Breast epithelium (tissue), 4 donors: ENCODE results near the gene TWIST1. TPM values are rescaled to one million over a fixed set of nuclear protein-coding genes. Genes with fewer than 3 reads are reported as not detected.

ENCODE experiments used
- DNase-seq, 2 donors: peaks; one replicate each; pipeline ENCODE4 v3.0.0-alpha.2; 2019; ENCODE audit warnings: low spot score in 2 of 2
- H3K27ac ChIP-seq, 2 donors: fragments of 200-600 bp; sonication (generic) in 1 of 2; one replicate each; pipeline ENCODE4 v1.5.1; 2016 to 2019; ENCODE audit warnings: mild to moderate bottlenecking in 1 of 2
- H3K27me3 ChIP-seq, 2 donors: fragments of 200-600 bp; sonication (generic) in 1 of 2; one replicate each; pipeline versions ENCODE4 v1.5.1 to v1.6.0; 2017 to 2019; ENCODE audit warnings: control low read depth in 1 of 2, mild to moderate bottlenecking in 1 of 2
- H3K36me3 ChIP-seq: fragments of 200-600 bp; one replicate; pipeline ENCODE4 v1.5.1; 2019
- H3K4me1 ChIP-seq, 2 donors: fragments of 200-600 bp; sonication (generic); one replicate each; pipeline ENCODE4 v1.5.1; 2016 to 2019; ENCODE audit warnings: control low read depth in 1 of 2
- H3K4me3 ChIP-seq, 3 donors: fragments of 200-600 bp; sonication (generic); 1 replicate in 2 of 3; 2 replicates in 1 of 3; pipeline ENCODE4 v1.5.1; 2016 to 2019; ENCODE audit warnings: mild to moderate bottlenecking in 3 of 3, moderate library complexity in 2 of 3
- H3K9me3 ChIP-seq, 2 donors: fragments of 200-600 bp; sonication (generic) in 1 of 2; one replicate each; pipeline ENCODE4 v1.5.1; 2016 to 2019; ENCODE audit warnings: control low read depth in 1 of 2
- POLR2A ChIP-seq: fragments of 450-650 bp; IDR thresholded peaks from one replicate; pipeline ENCODE4 v1.6.1; 2016; ENCODE audit warnings: antibody characterized with exemption, mild to moderate bottlenecking, moderate library complexity
- POLR2AphosphoS5 ChIP-seq, 3 donors: sonication (generic); formaldehyde crosslinking; IDR thresholded peaks; one replicate each; pipeline ENCODE4 v1.6.1; 2017; ENCODE audit warnings: antibody characterized with exemption in 3 of 3
- intact Hi-C: fragments of 100-400 bp; cut with DNase I; formaldehyde crosslinking; loops from one replicate; pipeline ENCODE4 v1.15.1; 2023; ENCODE audit warnings: low total_unique reads
- total RNA-seq, 3 donors: library from RNA; depleted of rRNA; stranded (reverse); fragments of >200 nt; gene quantifications; one replicate each; pipeline ENCODE4 v1.1.0, GENCODE V29; 2016
- TF ChIP-seq, protein P1 (sequence below), 3 donors: fragments of 450-650 bp; IDR thresholded peaks; one replicate each; pipeline ENCODE4 v1.5.1; 2016 to 2017; ENCODE audit warnings: antibody characterized with exemption in 3 of 3, mild to moderate bottlenecking in 3 of 3, moderate library complexity in 3 of 3

Gene TWIST1
- total RNA-seq, 3 donors from 2014 or later, result 7.2 to 99.5 (median 60.0) TPM

- H3K36me3 ChIP-seq, result no peaks in the 10 kb centered on the region
- no peaks in the 10 kb centered on the region for H3K9me3 ChIP-seq
- TF ChIP-seq POLR2AphosphoS5 (IDR thresholded peaks at IDR 0.05) (no peak), POLR2A (no peak)
- TF ChIP-seq, protein P1, sequence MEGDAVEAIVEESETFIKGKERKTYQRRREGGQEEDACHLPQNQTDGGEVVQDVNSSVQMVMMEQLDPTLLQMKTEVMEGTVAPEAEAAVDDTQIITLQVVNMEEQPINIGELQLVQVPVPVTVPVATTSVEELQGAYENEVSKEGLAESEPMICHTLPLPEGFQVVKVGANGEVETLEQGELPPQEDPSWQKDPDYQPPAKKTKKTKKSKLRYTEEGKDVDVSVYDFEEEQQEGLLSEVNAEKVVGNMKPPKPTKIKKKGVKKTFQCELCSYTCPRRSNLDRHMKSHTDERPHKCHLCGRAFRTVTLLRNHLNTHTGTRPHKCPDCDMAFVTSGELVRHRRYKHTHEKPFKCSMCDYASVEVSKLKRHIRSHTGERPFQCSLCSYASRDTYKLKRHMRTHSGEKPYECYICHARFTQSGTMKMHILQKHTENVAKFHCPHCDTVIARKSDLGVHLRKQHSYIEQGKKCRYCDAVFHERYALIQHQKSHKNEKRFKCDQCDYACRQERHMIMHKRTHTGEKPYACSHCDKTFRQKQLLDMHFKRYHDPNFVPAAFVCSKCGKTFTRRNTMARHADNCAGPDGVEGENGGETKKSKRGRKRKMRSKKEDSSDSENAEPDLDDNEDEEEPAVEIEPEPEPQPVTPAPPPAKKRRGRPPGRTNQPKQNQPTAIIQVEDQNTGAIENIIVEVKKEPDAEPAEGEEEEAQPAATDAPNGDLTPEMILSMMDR (IDR thresholded peaks at IDR 0.05), result no peak
- H3K27ac ChIP-seq, result no peak overlapping the region
- H3K27me3 ChIP-seq, result no peaks in the 10 kb centered on the region
- H3K4me3 ChIP-seq, result no peak overlapping the region
- intact Hi-C loops, result no loop called here
- DNase-seq, result no peak
- H3K4me1 ChIP-seq, result no peaks in the 10 kb centered on the region
These were observed 28.1 kb downstream of the TWIST1 start for GRCh38 chr7:19089378-19089777.

GRCh38 chr7:19080093-19080492, 37.3 kb downstream of the TWIST1 start:
- Histone ChIP-seq H3K9me3 (no peaks in the 10 kb centered on the region), H3K36me3 (no peaks in the 10 kb centered on the region), H3K4me1 (no peaks in the 10 kb centered on the region), H3K27ac (no peak overlapping the region), H3K27me3 (no peaks in the 10 kb centered on the region), H3K4me3 (no peak overlapping the region)
- TF ChIP-seq POLR2A, result no peak
- TF ChIP-seq, protein P1 (IDR thresholded peaks at IDR 0.05), result no peak
- no peak for TF ChIP-seq POLR2AphosphoS5 (IDR thresholded peaks at IDR 0.05)
- DNase-seq, result no peak
- intact Hi-C loops, result no loop called here

DNA sequence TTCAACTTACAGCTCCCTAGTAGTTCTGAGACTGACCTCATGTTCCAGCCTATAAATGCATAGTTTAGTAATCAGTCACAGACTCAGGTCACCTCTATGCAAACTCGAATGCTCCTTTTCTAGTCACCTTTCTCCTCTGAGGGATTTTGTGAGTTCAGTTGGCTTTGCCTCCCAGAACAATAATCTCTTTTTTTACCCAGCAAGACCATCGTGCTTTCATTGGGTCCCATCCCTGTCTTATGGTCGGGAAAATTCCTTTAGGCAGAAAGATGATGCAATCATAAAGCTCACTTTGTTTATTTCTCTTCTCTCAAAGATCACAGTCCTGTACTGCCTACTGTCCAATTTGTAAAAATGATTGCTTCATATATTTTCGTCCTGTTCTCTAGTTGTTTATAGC, 38.4 kb downstream of the TWIST1 start:
- intact Hi-C loops, result no loop called here
- H3K4me1 ChIP-seq, result no peaks in the 10 kb centered on the region
- H3K4me3 ChIP-seq, result no peak overlapping the region
- TF ChIP-seq, protein P1 (IDR thresholded peaks at IDR 0.05), result no peak
- TF ChIP-seq POLR2AphosphoS5 (IDR thresholded peaks at IDR 0.05), result no peak
- no peak for TF ChIP-seq POLR2A
- no peaks in the 10 kb centered on the region for H3K9me3 ChIP-seq
- no peaks in the 10 kb centered on the region for H3K27me3 ChIP-seq
- H3K36me3 ChIP-seq, result no peaks in the 10 kb centered on the region
- no peak for DNase-seq
- H3K27ac ChIP-seq, result no peak overlapping the region

- DNase-seq, result no peak
- intact Hi-C loops, result no loop called here
These were observed 47.6 kb downstream of the TWIST1 start for GRCh38 chr7:19069842-19070241.

GRCh38 chr7:19066170-19066569, 51.3 kb downstream of the TWIST1 start:
- intact Hi-C loops, result no loop called here
- Histone ChIP-seq H3K4me1 (no peaks in the 10 kb centered on the region), H3K9me3 (no peaks in the 10 kb centered on the region), H3K36me3 (no peaks in the 10 kb centered on the region), H3K27ac (no peak overlapping the region), H3K27me3 (no peaks in the 10 kb centered on the region), H3K4me3 (no peak overlapping the region)
- DNase-seq, result no peak
- TF ChIP-seq POLR2A (no peak), POLR2AphosphoS5 (IDR thresholded peaks at IDR 0.05) (no peak)
- TF ChIP-seq, protein P1 (IDR thresholded peaks at IDR 0.05), result no peak

More at GRCh38 chr7:19069842-19070241, 47.6 kb downstream of the TWIST1 start:
- no peaks in the 10 kb centered on the region for H3K4me1 ChIP-seq
- no peak overlapping the region for H3K27ac ChIP-seq
- no peaks in the 10 kb centered on the region for H3K27me3 ChIP-seq
- H3K9me3 ChIP-seq, result no peaks in the 10 kb centered on the region
- no peaks in the 10 kb centered on the region for H3K36me3 ChIP-seq
- H3K4me3 ChIP-seq, result no peak overlapping the region
- TF ChIP-seq, protein P1 (IDR thresholded peaks at IDR 0.05), result no peak
- TF ChIP-seq POLR2A (no peak), POLR2AphosphoS5 (IDR thresholded peaks at IDR 0.05) (no peak)

Other genes with a start within 250 kb of the TWIST1 start
- gene FERD3L, start 27.8 kb upstream of the TWIST1 start, total RNA-seq, result not detected